NCI-H510A (cell line): ENCODE results near the gene PARD3.
"Not testable (repeated sequence)": the region's sequence is repeated elsewhere in the genome, so short reads cannot be mapped to it uniquely, and the experiment has no call there.

Source experiments
- DNase-seq: peaks from one replicate; lab custom pipeline; 2025; lab: John Stamatoyannopoulos, UW

PARD3 gene

DNA sequence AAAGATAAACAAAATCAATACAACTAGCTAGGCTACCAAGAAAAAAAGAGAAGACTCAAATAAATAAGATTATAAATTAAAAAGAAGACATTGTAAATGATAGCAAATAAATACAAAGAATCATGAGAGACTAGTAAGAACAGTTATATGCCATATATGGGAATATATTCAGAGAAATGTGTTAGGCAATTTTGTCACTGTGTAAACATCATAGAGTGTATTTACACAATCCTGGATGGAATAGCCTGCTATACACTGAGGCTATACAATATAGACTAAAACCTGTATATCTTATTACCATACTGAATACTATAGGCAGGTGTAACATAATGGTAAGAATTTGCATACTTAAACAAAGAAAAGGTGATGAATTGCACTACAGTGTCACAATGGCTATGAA is 717.4 kb downstream of the PARD3 start:
- no peak for DNase-seq

- no peak for DNase-seq
Observed at GRCh38 chr10:34094961-34095360, 720.1 kb downstream of the PARD3 start.

- no peak for DNase-seq
Observed at GRCh38 chr10:34094146-34094696, 720.9 kb downstream of the PARD3 start.

DNA sequence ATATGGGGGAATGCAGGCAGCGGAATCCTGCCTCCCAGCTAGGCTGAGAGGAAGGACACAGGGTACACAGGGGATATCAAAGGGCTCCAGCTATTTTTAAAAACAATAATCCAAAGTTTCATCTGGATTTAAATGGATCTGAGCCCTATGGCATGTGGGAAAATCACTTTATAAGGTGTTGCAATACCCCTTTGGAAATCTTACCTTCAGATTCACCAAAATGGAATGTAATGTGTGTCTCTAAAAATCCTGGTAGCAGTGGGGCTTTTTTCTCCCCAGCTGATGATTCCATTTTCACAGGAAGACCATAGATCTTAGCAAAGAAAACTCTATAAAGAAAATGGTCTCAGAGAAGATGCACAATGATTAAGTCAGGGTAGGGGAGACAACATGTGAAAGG is 722.2 kb downstream of the PARD3 start:
- no peak for DNase-seq

DNA sequence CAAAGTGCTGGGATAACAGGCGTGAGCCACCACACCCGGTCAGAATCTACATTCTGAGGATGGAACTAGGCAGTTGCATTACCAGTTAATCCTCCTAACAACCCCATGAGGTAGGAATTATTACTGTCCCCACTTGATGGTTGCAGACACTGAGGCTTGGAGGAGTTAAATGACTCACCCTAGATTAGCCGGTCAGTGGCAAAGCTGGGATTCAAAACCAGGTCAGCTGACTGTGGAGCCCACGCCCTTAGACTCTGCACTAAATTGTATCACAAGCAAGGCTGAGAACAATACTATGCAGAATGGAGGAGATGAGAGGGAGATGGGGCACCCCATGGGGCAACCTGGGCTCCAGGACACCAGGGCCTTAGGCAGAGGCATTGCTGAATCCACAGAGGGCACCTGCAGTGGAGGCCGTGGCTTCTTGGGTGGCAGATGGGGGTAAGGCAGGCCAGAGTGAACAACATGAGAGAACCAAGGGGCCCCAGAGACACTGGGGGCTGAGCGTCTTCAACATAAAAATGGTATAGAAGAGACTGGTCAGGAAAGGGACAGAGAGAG is 723.4 kb downstream of the PARD3 start:
- no peak for DNase-seq

DNA sequence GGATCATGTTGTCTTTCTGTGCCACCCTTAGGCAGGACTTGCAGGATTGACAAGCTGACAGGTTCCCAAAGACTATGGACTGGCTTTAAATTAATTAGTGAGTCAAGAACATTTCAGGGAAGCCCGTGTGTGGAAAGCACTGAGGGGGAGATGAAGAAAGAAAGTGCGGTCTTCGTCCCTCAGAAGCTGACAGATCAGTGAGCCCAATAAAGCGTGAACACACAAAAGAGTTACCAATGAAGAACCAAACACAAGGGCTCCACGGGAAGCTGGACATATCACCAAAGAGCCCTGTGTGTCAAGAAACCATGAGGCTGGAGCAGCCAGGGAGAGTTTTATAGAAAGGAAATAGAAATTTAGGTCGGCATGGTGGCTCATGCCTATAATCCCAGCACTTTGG is 725.8 kb downstream of the PARD3 start:
- no peak for DNase-seq

- DNase-seq, result no peak
Observed at GRCh38 chr10:34088208-34088794, 726.8 kb downstream of the PARD3 start.

- DNase-seq, result no peak
Observed at GRCh38 chr10:34087095-34087418, 728.0 kb downstream of the PARD3 start.

GRCh38 chr10:34083567-34083966 is 731.5 kb downstream of the PARD3 start:
- DNase-seq, result no peak

DNA sequence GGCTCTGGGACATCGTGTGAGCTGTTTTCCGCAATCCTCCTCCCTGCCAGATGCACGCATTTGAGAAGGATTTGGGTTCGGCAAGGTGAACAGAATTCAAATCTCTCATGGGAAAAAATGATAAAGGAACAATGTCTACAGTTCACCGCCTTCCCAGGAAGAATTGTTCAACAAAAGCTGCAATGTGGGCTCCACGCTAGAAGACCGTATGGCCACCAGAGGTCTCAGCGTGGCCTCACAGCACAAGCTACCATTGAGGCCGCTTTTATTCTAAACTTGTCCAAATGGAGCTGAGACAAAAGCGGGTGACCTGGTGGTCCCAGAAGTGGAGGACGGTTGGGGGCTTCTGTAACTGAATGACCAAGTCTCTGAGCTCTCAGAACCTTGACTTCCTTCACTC is 733.1 kb downstream of the PARD3 start:
- DNase-seq, result no peak

DNA sequence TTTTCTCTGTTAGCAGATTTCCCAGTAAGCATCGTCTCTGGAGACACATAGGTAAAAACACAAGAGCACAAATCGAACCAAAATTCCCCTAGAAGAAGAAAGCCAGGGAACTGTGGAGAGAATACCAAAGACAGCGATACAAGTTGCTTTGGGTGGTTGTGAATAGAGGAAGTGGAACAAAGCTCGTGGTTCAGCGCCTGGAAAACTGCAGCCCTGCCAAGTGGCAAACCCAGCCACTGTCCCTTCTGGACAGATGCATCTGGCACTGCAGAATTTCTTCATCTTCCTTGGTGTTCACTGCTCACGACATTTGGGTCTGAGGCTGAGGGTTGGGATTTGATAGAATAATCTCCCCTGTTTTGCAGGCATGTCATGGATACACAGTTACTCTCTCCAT is 733.8 kb downstream of the PARD3 start:
- no peak for DNase-seq

DNA sequence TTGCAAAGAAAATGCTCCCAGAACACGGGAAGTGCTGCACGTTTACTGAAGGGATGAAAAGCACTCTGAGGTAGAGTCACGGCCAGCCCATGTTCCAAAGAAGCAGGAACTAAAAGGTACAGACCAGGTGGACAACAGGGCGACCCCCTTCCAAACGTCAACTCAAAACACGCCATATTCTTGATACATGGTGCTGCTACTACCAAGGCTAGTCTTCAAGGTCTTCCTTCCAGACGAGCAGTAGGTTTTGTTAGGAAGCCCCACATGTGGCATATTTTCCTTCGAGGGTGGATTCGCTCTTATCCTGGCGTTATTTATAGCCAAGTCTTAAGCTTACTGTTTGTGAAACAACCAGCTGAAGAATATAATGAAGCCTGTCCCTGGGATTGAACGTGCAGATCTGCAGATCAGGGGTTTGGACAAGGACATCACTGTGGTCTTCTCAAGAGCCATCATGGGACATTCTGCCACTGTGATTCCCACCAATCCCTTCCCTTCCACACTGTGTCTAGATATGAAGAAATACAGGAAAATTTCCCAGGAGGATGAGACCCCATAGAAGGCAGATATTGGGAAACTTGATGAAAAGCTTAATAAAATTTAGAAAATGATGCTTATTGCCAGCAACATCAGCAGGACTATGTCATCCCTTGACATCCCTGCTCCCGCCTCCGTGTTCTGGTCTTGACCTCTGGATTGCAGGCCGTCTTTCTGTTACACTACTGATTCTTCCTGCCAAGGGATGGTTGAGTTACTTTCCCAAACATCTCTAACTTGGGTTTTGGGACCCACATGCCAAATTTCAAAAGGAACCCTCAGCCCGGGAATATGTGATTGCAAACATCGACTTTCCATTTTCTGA is 734.4 kb downstream of the PARD3 start:
- no peak for DNase-seq

DNA sequence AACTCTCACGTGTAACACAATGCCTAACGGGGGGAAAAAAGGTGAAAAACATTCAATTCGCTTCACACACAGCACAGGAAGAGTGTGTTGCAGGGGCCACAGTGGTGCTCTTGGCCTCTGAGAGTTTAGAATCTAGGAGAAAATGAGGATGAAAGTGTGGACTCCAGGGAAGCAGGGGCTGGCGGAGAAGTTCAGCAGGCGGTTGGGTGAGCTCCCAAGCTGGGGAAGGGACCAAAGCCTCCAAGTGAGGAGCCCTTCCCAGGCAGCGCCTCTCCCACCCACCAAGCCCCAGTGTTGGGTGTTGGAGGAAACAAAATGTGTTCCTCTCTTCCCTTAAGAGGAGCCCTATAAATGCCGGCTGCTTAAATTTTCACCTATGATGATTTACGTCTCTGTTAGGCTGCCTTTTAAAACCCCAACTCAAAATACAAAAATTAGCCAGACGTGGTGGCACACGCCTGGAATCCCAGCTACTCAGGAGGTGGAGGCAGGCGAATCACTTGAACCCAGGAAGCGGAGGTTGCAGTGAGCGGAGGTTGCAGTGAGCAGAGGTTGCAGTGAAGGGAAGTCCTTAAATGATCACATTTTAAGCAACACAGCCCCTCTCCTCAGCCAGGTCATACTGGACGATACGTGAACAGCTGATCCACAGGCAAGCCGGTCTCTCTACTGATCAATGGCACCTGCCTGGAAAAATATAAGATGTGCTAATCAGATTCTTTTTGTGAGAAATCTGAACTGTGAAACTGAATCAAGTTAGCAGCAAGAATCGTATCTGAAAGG is 735.2 kb downstream of the PARD3 start:
- no peak for DNase-seq

- no peak for DNase-seq
Observed at GRCh38 chr10:34078745-34079470, 736.2 kb downstream of the PARD3 start.

- no peak for DNase-seq
Observed at GRCh38 chr10:34078017-34078744, 736.9 kb downstream of the PARD3 start.

GRCh38 chr10:34076443-34076842 is 738.7 kb downstream of the PARD3 start:
- no peak for DNase-seq

DNA sequence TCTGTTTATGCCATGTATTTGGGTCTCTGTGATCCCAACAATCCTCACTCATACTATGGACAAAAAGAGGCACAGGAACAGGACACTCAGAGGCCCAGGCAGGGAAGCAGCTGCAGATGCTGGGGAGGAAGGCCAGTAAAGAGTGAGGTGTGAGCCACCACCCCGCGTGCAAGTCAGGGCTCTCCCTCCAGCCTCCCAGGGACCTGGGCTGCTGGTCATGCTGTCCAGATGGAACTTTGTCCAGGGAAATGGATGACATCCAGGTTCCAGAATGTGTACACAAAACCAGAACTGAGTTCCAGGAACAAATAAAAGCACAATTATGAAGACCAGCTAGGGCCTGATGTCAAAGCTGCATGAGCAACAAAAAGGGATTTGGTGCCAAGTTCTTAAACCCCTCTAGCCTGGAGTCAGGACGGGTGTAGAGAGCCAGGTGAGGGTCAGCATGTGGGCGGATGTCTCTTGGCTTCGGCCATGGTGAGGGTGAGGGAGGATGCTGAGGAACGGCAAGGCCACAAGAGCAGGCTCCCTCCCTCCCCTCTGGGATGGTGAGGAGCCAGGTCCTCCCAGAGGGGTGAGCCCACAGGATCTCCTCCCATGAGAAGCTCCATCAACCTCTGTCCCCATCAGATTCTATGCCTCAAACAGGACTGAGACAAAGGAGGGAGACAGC is 739.7 kb downstream of the PARD3 start:
- DNase-seq, result no peak

DNA sequence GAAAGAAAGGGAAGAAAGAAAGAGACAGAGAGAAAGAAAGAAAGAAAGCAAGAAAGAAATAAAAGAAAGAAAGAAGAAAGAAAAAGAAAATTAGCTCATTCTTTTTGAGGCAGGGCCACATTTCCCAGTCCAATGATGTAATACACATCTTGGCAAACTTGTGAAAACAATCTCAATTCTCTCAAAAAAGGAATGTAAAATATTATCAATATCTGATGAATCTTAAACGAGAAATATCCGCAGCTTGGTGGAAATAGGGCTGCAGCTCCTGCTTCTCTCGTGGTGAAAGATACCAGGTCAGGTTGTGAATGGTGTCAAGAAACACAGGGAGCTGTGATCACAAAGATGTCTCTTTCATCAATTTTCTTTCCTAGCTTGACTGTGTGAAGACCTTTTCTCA is 741.0 kb downstream of the PARD3 start:
- DNase-seq, result no peak

DNA sequence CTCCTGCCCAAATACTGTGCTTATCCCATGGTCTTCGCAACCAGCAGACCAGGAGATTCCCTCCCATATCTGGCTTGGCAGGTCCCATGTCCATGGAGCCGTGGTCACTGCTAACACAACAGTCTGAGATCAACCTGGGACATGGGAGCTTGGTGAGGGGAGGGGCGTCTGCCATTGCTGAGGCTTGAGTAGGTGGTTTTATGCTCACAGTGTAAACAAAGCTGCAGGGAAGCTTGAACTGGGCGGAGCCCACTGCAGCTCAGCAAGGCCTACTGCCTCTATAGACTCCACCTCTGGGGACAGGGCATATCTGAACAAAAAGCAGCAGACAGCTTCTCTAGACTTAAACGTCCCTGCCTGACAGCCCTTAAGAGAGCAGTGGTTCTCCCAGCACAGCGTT is 747.4 kb downstream of the PARD3 start:
- DNase-seq, result not testable (repeated sequence)

- DNase-seq, result no peak
Observed at GRCh38 chr10:34063592-34063991, 751.5 kb downstream of the PARD3 start.

DNA sequence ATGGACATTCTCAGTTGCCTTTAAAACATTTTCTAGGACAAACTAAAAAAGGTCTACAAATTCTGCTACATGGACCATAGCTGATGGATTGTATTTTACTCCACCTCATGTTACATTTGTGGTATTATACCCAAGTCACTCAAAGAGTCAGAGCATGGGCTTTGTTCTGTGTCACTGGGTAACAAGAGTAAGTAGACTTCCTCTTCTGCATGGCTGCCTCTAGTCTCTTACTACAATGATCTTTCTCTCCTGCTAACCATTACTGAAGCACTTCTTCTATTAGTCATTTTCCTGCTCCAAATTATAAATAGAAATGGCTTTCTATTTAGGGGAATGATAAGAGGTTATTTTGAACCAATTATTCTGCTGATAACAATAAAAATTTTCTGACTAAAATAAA is 753.3 kb downstream of the PARD3 start:
- no peak for DNase-seq
